NCI-H1436 treated with DMSO at 0.1 percent for 48 hours (cell line): ENCODE data around the gene YOD1.
"Not testable (repeated sequence)": the region's sequence is repeated elsewhere in the genome, so short reads cannot be mapped to it uniquely, and the experiment has no call there.

Experiments used
- DNase-seq: peaks from one replicate; lab custom pipeline; 2025; lab: John Stamatoyannopoulos, UW

The YOD1 gene

GRCh38 chr1:207049054-207049453, 2.0 kb downstream of the YOD1 start:
- DNase-seq: no peak

- no peak for DNase-seq
Measured at GRCh38 chr1:207048041-207048440, 3.0 kb downstream of the YOD1 start.

GRCh38 chr1:207047505-207047904, 3.5 kb downstream of the YOD1 start:
- no peak for DNase-seq

- DNase-seq: no peak
Measured at GRCh38 chr1:207045453-207045852, 5.6 kb downstream of the YOD1 start.

GRCh38 chr1:207041397-207041796, 9.6 kb downstream of the YOD1 start:
- not testable (repeated sequence) for DNase-seq

GRCh38 chr1:207040181-207040533, 10.9 kb downstream of the YOD1 start:
- DNase-seq: no peak

- no peak for DNase-seq
Measured at GRCh38 chr1:207039380-207040180, 11.4 kb downstream of the YOD1 start.

- no peak for DNase-seq
Measured at GRCh38 chr1:207036865-207037264, 14.1 kb downstream of the YOD1 start.

- DNase-seq: no peak
Measured at GRCh38 chr1:207035877-207036551, 15.0 kb downstream of the YOD1 start.

GRCh38 chr1:207034998-207035397, 16.0 kb downstream of the YOD1 start:
- DNase-seq: no peak

- no peak for DNase-seq
Measured at GRCh38 chr1:207034208-207034607, 16.8 kb downstream of the YOD1 start.

GRCh38 chr1:207033302-207033701, 17.7 kb downstream of the YOD1 start:
- DNase-seq: no peak

- peak; percentile 88 for DNase-seq
Measured at GRCh38 chr1:207032528-207033017, 18.4 kb downstream of the YOD1 start, which contains the start of gene C1orf116. TSS of gene C1orf116 (minus strand) at chr1:207032756. CDS start at chr1:207027598, 5,158 bp downstream.

- DNase-seq: no peak
Measured at GRCh38 chr1:207031632-207032264, 19.3 kb downstream of the YOD1 start.

- no peak for DNase-seq
Measured at GRCh38 chr1:207031016-207031415, 20.0 kb downstream of the YOD1 start.

GRCh38 chr1:207030522-207031009, 20.4 kb downstream of the YOD1 start:
- DNase-seq: no peak

- DNase-seq: peak; percentile 57
Measured at GRCh38 chr1:207029701-207030521, 21.1 kb downstream of the YOD1 start.

GRCh38 chr1:207028884-207029650, 21.9 kb downstream of the YOD1 start:
- DNase-seq: no peak

- no peak for DNase-seq
Measured at GRCh38 chr1:207027921-207028320, 23.1 kb downstream of the YOD1 start.

GRCh38 chr1:207027206-207027777, 23.7 kb downstream of the YOD1 start:
- no peak for DNase-seq

- no peak for DNase-seq
Measured at GRCh38 chr1:207026104-207026534, 24.9 kb downstream of the YOD1 start.
